ENCODE measurements around the gene FRMD4B.

FRMD4B gene

DNA sequence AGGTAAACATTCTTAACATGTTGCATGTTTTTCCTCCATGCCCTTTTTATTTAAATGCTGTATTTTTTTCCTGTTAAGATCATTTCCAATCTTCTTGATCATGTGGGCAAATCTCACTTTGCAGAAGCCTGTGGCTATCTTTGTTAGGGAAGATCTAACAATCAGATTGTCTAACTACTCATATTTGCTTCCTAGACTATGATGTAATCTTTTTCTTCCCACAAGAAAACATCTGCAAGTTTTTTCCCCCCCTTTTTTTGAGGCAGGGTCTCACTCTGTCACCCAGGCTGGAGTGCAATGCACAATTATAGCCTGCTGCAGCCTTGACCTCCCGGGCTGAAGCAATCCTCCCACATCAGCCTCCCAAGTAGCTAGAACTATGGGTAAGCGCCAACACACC lies 248.5 kb downstream of the FRMD4B start:
- H3K4me1 ChIP-seq (ENCODE audit: insufficient read depth, low read length, severe bottlenecking), result no peaks in the 10 kb centered on the region
- no peak overlapping the region for H3K4me2 ChIP-seq (ENCODE audit: low read length)
- no peak overlapping the region for H3K27ac ChIP-seq (ENCODE audit: low read depth, low read length, poor library complexity, severe bottlenecking)
- H3K9ac ChIP-seq (ENCODE audit: low read length), result no peak overlapping the region
- no peaks in the 10 kb centered on the region for H3K27me3 ChIP-seq (ENCODE audit: insufficient read depth, low read length)
- H3K36me3 ChIP-seq (ENCODE audit: insufficient read depth, low read length), result no peaks in the 10 kb centered on the region
- TF ChIP-seq, protein P1, sequence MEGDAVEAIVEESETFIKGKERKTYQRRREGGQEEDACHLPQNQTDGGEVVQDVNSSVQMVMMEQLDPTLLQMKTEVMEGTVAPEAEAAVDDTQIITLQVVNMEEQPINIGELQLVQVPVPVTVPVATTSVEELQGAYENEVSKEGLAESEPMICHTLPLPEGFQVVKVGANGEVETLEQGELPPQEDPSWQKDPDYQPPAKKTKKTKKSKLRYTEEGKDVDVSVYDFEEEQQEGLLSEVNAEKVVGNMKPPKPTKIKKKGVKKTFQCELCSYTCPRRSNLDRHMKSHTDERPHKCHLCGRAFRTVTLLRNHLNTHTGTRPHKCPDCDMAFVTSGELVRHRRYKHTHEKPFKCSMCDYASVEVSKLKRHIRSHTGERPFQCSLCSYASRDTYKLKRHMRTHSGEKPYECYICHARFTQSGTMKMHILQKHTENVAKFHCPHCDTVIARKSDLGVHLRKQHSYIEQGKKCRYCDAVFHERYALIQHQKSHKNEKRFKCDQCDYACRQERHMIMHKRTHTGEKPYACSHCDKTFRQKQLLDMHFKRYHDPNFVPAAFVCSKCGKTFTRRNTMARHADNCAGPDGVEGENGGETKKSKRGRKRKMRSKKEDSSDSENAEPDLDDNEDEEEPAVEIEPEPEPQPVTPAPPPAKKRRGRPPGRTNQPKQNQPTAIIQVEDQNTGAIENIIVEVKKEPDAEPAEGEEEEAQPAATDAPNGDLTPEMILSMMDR (IDR thresholded peaks at IDR 0.05; ENCODE audit: low read length), result no peak
- TF ChIP-seq EZH2 (IDR thresholded peaks at IDR 0.05; ENCODE audit: borderline replicate concordance, low read length), result no peak
- H3K9me3 ChIP-seq (ENCODE audit: low read length), result no peaks in the 10 kb centered on the region
- H3K4me3 ChIP-seq (ENCODE audit: low read depth, low read length, poor library complexity, severe bottlenecking), result no peak overlapping the region
- H4K20me1 ChIP-seq (ENCODE audit: insufficient read depth, low read length), result no peaks in the 10 kb centered on the region
- no peaks in the 10 kb centered on the region for H3K9me2 ChIP-seq (ENCODE audit: low read depth, low read length)
- H2AFZ ChIP-seq (ENCODE audit: low read length), result no peak overlapping the region
- no peaks in the 10 kb centered on the region for H3F3A ChIP-seq (ENCODE audit: insufficient read depth, low read length)
- H3K79me2 ChIP-seq (ENCODE audit: insufficient read depth, low read length), result no peaks in the 10 kb centered on the region

DNA sequence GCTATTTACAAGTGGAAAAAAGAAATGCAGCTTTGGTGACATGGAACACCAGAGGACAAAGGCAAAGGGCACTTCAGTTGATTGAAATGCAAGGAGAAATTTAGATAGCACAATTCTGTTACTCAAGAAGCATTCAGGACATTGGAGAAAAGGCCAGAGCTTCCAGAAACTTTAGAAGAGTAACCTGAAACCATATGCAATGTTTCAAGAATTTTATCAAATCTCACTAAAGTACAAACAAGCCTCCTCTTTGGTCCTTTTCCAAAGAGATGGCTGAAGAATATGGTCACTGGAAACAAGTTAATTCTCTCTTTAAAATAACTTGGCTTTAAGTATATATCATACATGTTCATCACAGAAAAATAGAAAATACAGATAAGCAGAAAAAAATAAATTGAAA lies 248.9 kb downstream of the FRMD4B start:
- H3K4me3 ChIP-seq (ENCODE audit: low read depth, low read length, poor library complexity, severe bottlenecking), result no peak overlapping the region
- H3K79me2 ChIP-seq (ENCODE audit: insufficient read depth, low read length), result no peaks in the 10 kb centered on the region
- H3K9me3 ChIP-seq (ENCODE audit: low read length), result no peaks in the 10 kb centered on the region
- no peak overlapping the region for H2AFZ ChIP-seq (ENCODE audit: low read length)
- H3K27me3 ChIP-seq (ENCODE audit: insufficient read depth, low read length), result no peaks in the 10 kb centered on the region
- H3K4me2 ChIP-seq (ENCODE audit: low read length), result no peak overlapping the region
- H3K9me2 ChIP-seq (ENCODE audit: low read depth, low read length), result no peaks in the 10 kb centered on the region
- H4K20me1 ChIP-seq (ENCODE audit: insufficient read depth, low read length), result no peaks in the 10 kb centered on the region
- no peak for TF ChIP-seq EZH2 (IDR thresholded peaks at IDR 0.05; ENCODE audit: borderline replicate concordance, low read length)
- TF ChIP-seq, protein P1 (IDR thresholded peaks at IDR 0.05; ENCODE audit: low read length), result no peak
- H3K4me1 ChIP-seq (ENCODE audit: insufficient read depth, low read length, severe bottlenecking), result no peaks in the 10 kb centered on the region
- no peak overlapping the region for H3K27ac ChIP-seq (ENCODE audit: low read depth, low read length, poor library complexity, severe bottlenecking)
- no peaks in the 10 kb centered on the region for H3K36me3 ChIP-seq (ENCODE audit: insufficient read depth, low read length)
- H3K9ac ChIP-seq (ENCODE audit: low read length), result no peak overlapping the region
- no peaks in the 10 kb centered on the region for H3F3A ChIP-seq (ENCODE audit: insufficient read depth, low read length)

DNA sequence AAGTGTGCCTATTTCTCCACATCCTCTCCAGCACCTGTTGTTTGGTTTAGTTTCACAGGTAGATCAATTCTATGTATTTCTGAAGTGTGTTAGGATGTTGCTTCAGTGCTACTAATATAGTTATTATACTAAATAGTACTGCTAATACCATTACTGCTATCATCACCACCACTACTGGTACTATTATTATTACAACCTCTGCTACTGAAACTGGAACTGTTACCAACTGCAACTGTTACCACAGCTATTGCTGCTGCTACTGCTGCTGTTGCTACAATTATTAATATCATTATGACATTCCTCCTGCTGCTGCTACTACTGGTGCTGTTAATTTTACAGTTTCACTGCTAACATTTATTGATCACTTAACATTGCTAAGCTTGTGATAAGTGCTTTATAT lies 255.2 kb downstream of the FRMD4B start:
- Histone ChIP-seq H3K4me2 (ENCODE audit: low read length) (no peak overlapping the region), H3K36me3 (ENCODE audit: insufficient read depth, low read length) (no peaks in the 10 kb centered on the region), H4K20me1 (ENCODE audit: insufficient read depth, low read length) (no peaks in the 10 kb centered on the region), H2AFZ (ENCODE audit: low read length) (no peak overlapping the region), H3K9ac (ENCODE audit: low read length) (no peak overlapping the region), H3K4me1 (ENCODE audit: insufficient read depth, low read length, severe bottlenecking) (no peaks in the 10 kb centered on the region), H3K9me3 (ENCODE audit: low read length) (no peaks in the 10 kb centered on the region), H3K79me2 (ENCODE audit: insufficient read depth, low read length) (no peaks in the 10 kb centered on the region), H3K27ac (ENCODE audit: low read depth, low read length, poor library complexity, severe bottlenecking) (no peak overlapping the region), H3K9me2 (ENCODE audit: low read depth, low read length) (no peaks in the 10 kb centered on the region), H3K27me3 (ENCODE audit: insufficient read depth, low read length) (no peaks in the 10 kb centered on the region), H3F3A (ENCODE audit: insufficient read depth, low read length) (no peaks in the 10 kb centered on the region), H3K4me3 (ENCODE audit: low read depth, low read length, poor library complexity, severe bottlenecking) (no peak overlapping the region)
- TF ChIP-seq, protein P1 (IDR thresholded peaks at IDR 0.05; ENCODE audit: low read length), result no peak
- no peak for TF ChIP-seq EZH2 (IDR thresholded peaks at IDR 0.05; ENCODE audit: borderline replicate concordance, low read length)

Measured in OCI-LY1 (cell line).